Thyroid gland (tissue), 4 donors: Measurements from ENCODE around the gene MAP2K5.

Experiments used
- POLR2A ChIP-seq, 2 donors: fragments of 450-650 bp; IDR thresholded peaks; one replicate each; pipeline ENCODE4 v1.6.1; 2017; ENCODE audit warnings: antibody characterized with exemption in 2 of 2, mild to moderate bottlenecking in 2 of 2, moderate library complexity in 1 of 2
- TF ChIP-seq, protein P1 (sequence below), 6 experiments: fragments of 200-600 bp in 3 of 6; fragments of 450-650 bp in 3 of 6; sonication (generic) in 3 of 6; IDR thresholded peaks; one replicate each; pipeline ENCODE4 v1.5.1; 2016 to 2019; ENCODE audit warnings: antibody characterized with exemption in 6 of 6, mild to moderate bottlenecking in 2 of 6, inconsistent platforms in 1 of 6, moderate library complexity in 1 of 6

GRCh38 chr15:67786646-67787045 is 244.1 kb downstream of the MAP2K5 start:
- TF ChIP-seq, protein P1, sequence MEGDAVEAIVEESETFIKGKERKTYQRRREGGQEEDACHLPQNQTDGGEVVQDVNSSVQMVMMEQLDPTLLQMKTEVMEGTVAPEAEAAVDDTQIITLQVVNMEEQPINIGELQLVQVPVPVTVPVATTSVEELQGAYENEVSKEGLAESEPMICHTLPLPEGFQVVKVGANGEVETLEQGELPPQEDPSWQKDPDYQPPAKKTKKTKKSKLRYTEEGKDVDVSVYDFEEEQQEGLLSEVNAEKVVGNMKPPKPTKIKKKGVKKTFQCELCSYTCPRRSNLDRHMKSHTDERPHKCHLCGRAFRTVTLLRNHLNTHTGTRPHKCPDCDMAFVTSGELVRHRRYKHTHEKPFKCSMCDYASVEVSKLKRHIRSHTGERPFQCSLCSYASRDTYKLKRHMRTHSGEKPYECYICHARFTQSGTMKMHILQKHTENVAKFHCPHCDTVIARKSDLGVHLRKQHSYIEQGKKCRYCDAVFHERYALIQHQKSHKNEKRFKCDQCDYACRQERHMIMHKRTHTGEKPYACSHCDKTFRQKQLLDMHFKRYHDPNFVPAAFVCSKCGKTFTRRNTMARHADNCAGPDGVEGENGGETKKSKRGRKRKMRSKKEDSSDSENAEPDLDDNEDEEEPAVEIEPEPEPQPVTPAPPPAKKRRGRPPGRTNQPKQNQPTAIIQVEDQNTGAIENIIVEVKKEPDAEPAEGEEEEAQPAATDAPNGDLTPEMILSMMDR (IDR thresholded peaks at IDR 0.05), result no peak
- no peak for TF ChIP-seq POLR2A (IDR thresholded peaks at IDR 0.05)
